Measurements from ENCODE around the gene TASP1. TPM values are rescaled to one million over a fixed set of nuclear protein-coding genes. Genes with fewer than 3 reads are reported as not detected.
"Not testable (repeated sequence)": the region's sequence is repeated elsewhere in the genome, so short reads cannot be mapped to it uniquely, and the experiment has no call there.

Gene TASP1
- total RNA-seq, 2 experiments from 2014 or later, result 10.7 to 11.3 TPM

GRCh38 chr20:13611611-13612125, 27.1 kb downstream of the TASP1 start:
- H3K27ac ChIP-seq (ENCODE audit: low read depth in 1 of 2, low read length in 2 of 2), result no peak overlapping the region
- POLR2A ChIA-PET, result no interaction called here
- Mint-ChIP-seq H3K4me3 (no peak overlapping the region), H3K27ac (no peak overlapping the region), H3K9me3 (no peaks in the 10 kb centered on the region), H3K4me1 (ENCODE audit: low read depth) (no peaks in the 10 kb centered on the region), H3K27me3 (no peaks in the 10 kb centered on the region), H3K36me3 (ENCODE audit: low read depth) (peaks cover 46% of the 10 kb centered on the region)
- peaks cover 7% of the 10 kb centered on the region for H3K36me3 ChIP-seq (ENCODE audit: insufficient read depth, low read length)
- H3K4me3 ChIP-seq (ENCODE audit: low read length), result no peak overlapping the region
- H3K9me3 ChIP-seq (ENCODE audit: control insufficient read depth in 1 of 2, insufficient read depth in 1 of 2, low read length in 2 of 2), result no peaks in the 10 kb centered on the region
- CTCF ChIA-PET, result interaction anchor here (1.4 kb wide), 1 partner anchor 65 kb away, joined by 5 read pairs; no protein-coding TSS in a partner anchor
- ATAC-seq (ENCODE audit: poor library complexity) (no peak), DNase-seq (no peak)
- intact Hi-C loops (cut with DNase I, micrococcal nuclease), result no loop called here
- H3K27me3 ChIP-seq (ENCODE audit: control insufficient read depth in 1 of 2, insufficient read depth in 2 of 2, low read length in 2 of 2), result no peaks in the 10 kb centered on the region
- H3K4me1 ChIP-seq (ENCODE audit: insufficient read depth, low read length), result no peaks in the 10 kb centered on the region
- TF ChIP-seq CTCF (IDR thresholded peaks at IDR 0.05), result no peak

- CTCF ChIA-PET, result no interaction called here
- Histone ChIP-seq H3K4me1 (ENCODE audit: insufficient read depth, low read length) (no peaks in the 10 kb centered on the region), H3K9me3 (ENCODE audit: control insufficient read depth in 1 of 2, insufficient read depth in 1 of 2, low read length in 2 of 2) (no peaks in the 10 kb centered on the region), H3K4me3 (ENCODE audit: low read length) (no peak overlapping the region), H3K27me3 (ENCODE audit: control insufficient read depth in 1 of 2, insufficient read depth in 2 of 2, low read length in 2 of 2) (no peaks in the 10 kb centered on the region), H3K36me3 (ENCODE audit: insufficient read depth, low read length) (peaks cover 7% of the 10 kb centered on the region), H3K27ac (ENCODE audit: low read depth in 1 of 2, low read length in 2 of 2) (no peak overlapping the region)
- H3K27ac Mint-ChIP-seq, result no peak overlapping the region
- DNase-seq, result peak in 2 of 14 experiments; percentile 9 to 20
- H3K9me3 Mint-ChIP-seq, result no peaks in the 10 kb centered on the region
- peaks cover 32% of the 10 kb centered on the region for H3K36me3 Mint-ChIP-seq (ENCODE audit: low read depth)
- no peak for TF ChIP-seq CTCF (IDR thresholded peaks at IDR 0.05)
- intact Hi-C loops (cut with DNase I, micrococcal nuclease), result no loop called here
- ATAC-seq (ENCODE audit: poor library complexity), result no peak
- no peak overlapping the region for H3K4me3 Mint-ChIP-seq
- no peaks in the 10 kb centered on the region for H3K4me1 Mint-ChIP-seq (ENCODE audit: low read depth)
- POLR2A ChIA-PET, result no interaction called here
- H3K27me3 Mint-ChIP-seq, result no peaks in the 10 kb centered on the region
Observed at GRCh38 chr20:13610184-13610583, 28.5 kb downstream of the TASP1 start.

GRCh38 chr20:13608066-13608465, 30.7 kb downstream of the TASP1 start:
- Histone ChIP-seq H3K36me3 (ENCODE audit: insufficient read depth, low read length) (peaks cover 4% of the 10 kb centered on the region), H3K4me1 (ENCODE audit: insufficient read depth, low read length) (no peaks in the 10 kb centered on the region), H3K4me3 (ENCODE audit: low read length) (no peak overlapping the region), H3K27me3 (ENCODE audit: control insufficient read depth in 1 of 2, insufficient read depth in 2 of 2, low read length in 2 of 2) (no peaks in the 10 kb centered on the region), H3K27ac (ENCODE audit: low read depth in 1 of 2, low read length in 2 of 2) (no peak overlapping the region), H3K9me3 (ENCODE audit: control insufficient read depth in 1 of 2, insufficient read depth in 1 of 2, low read length in 2 of 2) (no peaks in the 10 kb centered on the region)
- ChIA-PET POLR2A (interaction anchor here (0.6 kb wide), 1 partner anchor 211 kb away, joined by 3 read pairs; no protein-coding TSS in a partner anchor), CTCF (no interaction called here)
- Mint-ChIP-seq H3K9me3 (no peaks in the 10 kb centered on the region), H3K36me3 (ENCODE audit: low read depth) (peaks cover 45% of the 10 kb centered on the region), H3K4me3 (no peak overlapping the region), H3K27ac (no peak overlapping the region), H3K27me3 (no peaks in the 10 kb centered on the region), H3K4me1 (ENCODE audit: low read depth) (no peaks in the 10 kb centered on the region)
- no peak for ATAC-seq (ENCODE audit: poor library complexity)
- TF ChIP-seq CTCF (IDR thresholded peaks at IDR 0.05), result no peak
- DNase-seq, result no peak
- intact Hi-C loops (cut with DNase I, micrococcal nuclease), result no loop called here

GRCh38 chr20:13593423-13593822, 45.3 kb downstream of the TASP1 start:
- Mint-ChIP-seq H3K4me1 (ENCODE audit: low read depth) (peaks cover 21% of the 10 kb centered on the region), H3K36me3 (ENCODE audit: low read depth) (peaks cover 71% of the 10 kb centered on the region)
- H3K27me3 ChIP-seq (ENCODE audit: control insufficient read depth in 1 of 2, insufficient read depth in 2 of 2, low read length in 2 of 2); intact Hi-C loops (cut with DNase I, micrococcal nuclease); H3K36me3 ChIP-seq (ENCODE audit: insufficient read depth, low read length); H3K27ac Mint-ChIP-seq; H3K27me3 Mint-ChIP-seq; CTCF ChIA-PET; DNase-seq; H3K4me3 Mint-ChIP-seq; H3K4me3 ChIP-seq (ENCODE audit: low read length); ATAC-seq (ENCODE audit: poor library complexity); H3K9me3 ChIP-seq (ENCODE audit: control insufficient read depth in 1 of 2, insufficient read depth in 1 of 2, low read length in 2 of 2); H3K27ac ChIP-seq (ENCODE audit: low read depth in 1 of 2, low read length in 2 of 2); POLR2A ChIA-PET; H3K9me3 Mint-ChIP-seq; H3K4me1 ChIP-seq (ENCODE audit: insufficient read depth, low read length): not testable (repeated sequence)
